HG02642 (cell line): ENCODE measurements around the gene GJB1.
A peak's percentile ranks its signal among the peaks of the same experiment; 100 is the strongest.
"Not testable (repeated sequence)": the region's sequence is repeated elsewhere in the genome, so short reads cannot be mapped to it uniquely, and the experiment has no call there.

Experiments
- ATAC-seq: cut with Tn5 transposase; IDR thresholded peaks from one replicate; pipeline ENCODE4 v1.9.1; 2021; ENCODE audit warnings: mild to moderate bottlenecking; ENCODE audit not compliant: unreplicated experiment, poor library complexity

Gene GJB1

DNA sequence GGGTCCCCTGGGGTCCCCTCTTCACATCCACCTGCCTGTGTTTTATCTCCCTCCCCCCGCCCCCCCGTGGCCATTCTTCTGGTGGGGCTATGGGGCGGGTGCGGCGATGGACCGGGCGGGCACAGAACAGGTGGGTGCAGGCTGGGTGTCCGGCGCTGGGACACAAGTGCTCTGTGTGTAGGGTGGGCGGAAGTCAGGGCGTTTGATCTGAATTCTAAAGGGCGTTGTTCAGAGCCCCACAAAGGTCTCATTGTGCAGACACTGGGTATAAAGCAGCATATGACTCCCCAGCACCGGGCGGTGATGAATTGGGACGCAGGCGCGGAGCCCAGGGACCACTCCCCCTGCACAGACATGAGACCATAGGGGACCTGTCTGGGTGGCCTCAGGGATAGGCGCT is at the start of gene GJB1:
TSS of gene GJB1 (plus strand) at position 296 of the 400 bp plus-strand sequence. CDS start 484 bp downstream, outside the sequence.
- ATAC-seq: no peak

DNA sequence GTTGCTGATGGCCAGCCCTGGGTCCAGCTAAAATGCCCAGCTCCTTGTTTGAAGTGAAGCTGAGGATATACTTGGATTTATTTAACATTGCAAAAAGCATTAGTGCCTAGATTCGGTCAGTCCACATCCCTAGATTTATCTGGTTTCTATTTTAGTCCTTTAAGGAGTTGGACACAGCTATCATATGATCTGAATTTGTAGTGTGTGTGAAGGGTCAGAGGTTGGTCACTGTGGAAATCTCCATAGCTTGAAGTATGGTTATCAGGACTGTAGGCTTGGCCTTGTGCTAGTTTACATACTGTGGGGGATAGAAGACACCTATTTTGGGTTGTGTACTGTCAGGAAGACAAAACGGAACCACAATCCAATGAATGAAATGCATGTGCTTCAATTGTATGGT is 49.6 kb upstream of the GJB1 start:
- ATAC-seq: no peak

DNA sequence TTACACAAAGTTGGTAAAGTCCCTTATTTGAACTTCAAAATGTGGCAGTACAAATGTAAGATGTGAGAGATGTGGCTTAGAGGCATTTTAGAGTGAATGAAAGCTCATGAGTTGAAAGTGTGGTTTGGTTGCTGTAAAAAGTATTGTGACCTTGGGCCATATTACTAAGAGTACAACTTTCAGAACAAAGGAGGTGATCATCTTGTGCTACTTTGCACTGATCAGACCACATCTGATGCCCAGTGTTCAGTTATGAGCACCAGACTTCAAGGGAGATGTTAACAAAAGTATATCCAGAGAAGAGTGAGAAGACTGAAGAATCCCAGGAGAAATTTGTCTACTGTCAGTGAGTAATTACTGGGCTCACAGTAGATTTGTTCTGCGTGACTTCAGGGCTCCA is 48.2 kb upstream of the GJB1 start:
- no peak for ATAC-seq

DNA sequence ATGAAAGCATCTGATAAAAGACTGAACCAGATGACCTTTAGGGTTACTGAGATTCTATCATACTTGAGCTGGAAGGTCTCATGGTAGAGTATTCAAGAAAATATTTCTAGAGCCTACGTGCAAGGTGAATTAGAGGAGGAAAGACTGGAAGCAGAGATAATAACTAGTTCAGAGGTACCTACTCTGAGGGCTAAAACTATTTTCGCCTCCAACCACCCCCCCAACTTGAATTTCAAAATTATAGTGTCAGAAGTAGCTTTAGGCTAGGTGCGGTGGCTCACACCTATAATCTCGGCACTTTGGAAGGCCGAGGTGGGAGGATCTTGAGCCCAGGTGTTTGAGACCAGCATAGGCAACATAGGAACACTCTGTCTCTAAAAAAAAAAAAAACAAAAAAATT is 47.5 kb upstream of the GJB1 start:
- ATAC-seq: no peak

DNA sequence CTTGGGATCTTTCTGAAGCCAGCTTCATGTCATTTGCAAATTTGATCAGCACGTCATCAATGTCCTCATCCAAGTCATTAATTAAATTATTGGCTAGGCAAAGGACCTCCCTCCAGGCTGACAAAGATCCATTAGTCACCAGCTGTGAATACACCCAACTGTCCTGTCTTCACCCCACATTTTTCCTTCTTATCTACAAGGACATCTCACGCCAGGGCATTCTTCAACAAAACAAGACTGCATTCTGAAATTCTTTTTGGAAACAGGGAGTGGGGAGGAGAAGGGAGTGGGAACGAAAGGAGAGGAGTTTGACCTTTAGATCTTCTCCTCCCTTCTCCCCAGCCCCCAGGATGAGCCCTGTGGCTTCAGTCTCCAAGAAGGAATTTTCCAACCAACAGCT is 45.7 kb upstream of the GJB1 start:
- no peak for ATAC-seq

DNA sequence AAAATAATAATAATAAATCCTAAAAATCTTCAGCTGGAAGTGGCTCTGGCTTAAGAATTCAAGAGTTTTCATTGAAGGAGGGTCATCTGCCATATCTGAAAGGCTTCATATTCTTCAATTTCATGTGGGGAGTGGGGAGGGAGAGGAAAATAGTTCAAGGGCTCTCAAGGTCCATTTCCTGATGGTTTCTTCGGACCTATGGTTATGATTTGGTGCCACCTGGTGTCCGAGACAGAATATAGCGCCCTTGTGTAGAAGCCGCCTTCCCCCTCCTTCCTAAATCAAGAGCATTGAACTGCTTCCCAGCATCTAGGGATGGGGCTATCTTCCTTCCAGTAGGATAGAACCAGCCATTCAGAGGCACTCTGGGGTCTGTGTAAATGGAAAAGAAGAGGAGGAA is 44.1 kb upstream of the GJB1 start:
- ATAC-seq: no peak

DNA sequence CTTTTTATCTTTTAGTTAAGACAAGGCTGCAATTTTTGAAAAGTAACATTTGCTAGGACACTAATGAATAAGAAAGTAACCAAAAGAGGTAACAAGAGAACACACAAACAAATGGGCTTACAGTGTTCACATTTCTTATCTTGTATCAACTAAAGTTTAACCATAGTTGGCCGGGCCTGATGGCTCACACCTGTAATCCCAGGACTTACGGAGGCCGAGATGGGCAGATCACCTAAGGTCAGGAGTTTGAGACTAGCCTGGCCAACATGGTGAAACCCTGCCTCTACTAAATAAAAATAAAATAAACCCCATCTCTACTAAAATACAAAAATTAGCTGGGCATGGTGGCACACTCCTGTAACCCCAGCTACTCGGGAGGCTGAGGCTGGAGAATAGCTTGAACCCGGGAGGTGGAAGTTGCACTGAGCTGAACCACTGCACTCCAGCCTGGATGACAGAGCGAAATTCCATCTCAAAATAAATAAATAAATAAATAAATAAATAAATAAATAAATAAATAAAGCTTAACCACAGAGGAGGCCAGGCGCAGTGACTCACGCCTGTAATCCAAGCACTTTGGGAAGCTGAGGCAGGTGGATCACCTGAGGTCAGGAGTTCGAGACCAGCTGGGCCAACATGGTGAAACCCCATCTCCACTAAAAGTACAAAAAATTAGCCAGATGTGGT is 42.3 kb upstream of the GJB1 start:
- ATAC-seq: not testable (repeated sequence)

DNA sequence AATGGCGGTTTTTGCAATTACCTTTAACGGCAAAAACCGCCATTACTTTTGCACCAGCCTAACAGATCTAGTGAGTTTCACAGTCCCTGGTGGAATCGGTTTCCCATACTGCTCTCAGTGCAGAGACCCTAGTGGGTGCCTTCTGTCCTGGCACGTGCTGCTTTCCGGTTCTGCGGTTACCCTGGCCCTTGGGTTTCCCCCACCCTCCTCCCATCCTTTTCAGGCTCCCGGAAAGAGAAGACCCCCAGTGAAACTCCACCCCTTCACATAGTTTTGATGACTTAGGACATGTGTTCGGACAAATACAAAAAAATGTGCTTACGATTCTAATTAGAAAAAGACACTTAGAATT is 41.5 kb upstream of the GJB1 start:
- ATAC-seq: peak; percentile 58

DNA sequence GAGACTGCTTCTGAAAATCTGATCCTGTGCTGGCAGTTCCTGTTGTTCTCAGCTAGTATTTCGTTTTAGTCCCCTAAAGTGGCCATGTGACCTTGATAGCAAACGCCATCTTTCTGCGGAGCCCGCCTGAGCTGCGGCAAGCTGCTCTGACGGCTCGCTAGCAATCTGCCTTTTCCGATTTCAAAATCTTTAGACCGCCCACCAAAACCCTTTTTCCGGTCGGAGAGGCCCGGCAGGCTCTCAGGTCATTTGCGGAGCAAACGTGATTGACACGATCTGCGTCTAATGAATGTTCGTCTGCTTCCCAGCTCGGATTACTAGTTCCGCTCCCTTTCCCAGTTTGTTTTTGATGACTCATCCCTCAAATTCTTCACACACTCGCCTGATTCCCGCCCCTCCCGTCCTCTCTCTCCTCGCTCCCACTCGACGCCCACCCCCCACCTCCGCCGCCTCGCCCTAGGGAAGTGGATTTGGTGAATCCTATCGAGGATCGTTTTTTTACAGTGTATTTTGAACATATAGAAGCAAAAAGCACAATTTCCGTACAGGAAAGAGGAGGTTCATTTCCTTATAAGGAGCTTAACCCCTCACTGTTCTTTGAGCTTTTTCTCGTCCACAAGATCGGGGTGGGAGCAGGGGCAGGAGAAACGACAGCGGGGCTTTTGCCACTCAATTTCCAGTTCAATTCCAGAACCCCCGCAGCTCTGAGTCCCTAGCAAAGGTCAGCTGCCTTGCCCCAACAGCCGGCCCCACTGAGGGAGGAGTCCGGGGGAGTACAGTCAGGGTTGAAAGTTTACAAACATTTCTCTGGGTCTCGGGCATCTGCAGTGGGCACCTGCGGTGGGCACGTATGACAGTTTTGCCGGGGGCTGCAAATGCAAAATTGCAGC is 40.9 kb upstream of the GJB1 start:
- ATAC-seq: peak; percentile 91

DNA sequence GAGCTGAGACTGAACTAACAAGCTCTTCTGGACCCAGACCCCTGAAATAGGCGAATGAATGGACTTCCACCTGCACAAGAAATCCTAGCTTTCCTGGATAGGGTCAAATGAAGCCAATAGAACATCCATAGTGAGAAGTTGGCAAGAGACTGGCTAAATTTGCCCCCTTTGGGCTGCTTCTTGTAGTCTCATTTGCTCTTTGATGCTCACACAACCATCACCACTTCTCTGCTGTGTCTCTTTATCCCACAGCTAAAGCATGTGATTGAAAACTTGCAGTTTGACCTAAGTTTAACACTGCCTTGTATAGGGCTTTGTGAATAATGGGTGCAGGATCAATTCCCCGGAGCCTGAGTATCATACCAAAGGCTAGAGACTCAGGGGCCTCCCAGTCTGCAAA is 40.2 kb upstream of the GJB1 start:
- no peak for ATAC-seq

DNA sequence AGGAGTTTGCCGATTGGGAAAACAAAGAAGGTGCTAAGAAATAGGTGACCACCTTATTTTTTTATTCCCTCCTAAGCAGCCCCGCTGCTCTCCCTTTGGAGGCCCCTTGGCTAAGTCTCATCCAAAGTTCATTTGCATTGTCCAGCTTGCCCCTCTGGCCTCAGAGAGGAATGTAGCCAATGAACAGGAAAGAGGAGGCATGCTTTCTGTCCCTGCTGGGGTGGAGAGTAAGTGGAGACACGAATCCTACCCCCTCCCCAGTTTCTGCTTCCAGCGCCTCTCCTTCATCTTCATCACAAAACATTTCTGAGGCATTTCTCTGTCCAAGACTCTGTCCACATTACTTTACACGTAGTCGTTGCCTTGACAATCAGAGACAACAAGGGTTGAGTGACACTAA is 39.7 kb upstream of the GJB1 start:
- no peak for ATAC-seq

DNA sequence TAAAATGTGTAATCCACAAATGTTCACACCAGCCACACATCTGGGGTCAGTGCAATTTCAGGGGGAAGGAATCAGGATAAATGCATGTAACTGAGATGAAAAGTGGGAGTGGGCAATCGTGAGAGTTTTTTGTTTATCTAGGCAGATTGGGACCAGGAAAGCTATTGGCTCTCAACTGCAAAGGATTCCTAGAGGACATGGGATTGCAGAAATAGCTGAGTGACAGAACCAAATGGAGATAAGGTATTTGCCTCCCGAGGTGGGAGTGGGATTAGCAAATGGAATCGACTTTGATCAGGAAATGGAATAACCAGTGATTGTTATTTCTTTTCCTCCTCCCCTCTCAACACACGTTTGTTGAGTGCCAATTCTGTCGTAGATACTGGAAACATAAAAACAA is 38.9 kb upstream of the GJB1 start:
- no peak for ATAC-seq

DNA sequence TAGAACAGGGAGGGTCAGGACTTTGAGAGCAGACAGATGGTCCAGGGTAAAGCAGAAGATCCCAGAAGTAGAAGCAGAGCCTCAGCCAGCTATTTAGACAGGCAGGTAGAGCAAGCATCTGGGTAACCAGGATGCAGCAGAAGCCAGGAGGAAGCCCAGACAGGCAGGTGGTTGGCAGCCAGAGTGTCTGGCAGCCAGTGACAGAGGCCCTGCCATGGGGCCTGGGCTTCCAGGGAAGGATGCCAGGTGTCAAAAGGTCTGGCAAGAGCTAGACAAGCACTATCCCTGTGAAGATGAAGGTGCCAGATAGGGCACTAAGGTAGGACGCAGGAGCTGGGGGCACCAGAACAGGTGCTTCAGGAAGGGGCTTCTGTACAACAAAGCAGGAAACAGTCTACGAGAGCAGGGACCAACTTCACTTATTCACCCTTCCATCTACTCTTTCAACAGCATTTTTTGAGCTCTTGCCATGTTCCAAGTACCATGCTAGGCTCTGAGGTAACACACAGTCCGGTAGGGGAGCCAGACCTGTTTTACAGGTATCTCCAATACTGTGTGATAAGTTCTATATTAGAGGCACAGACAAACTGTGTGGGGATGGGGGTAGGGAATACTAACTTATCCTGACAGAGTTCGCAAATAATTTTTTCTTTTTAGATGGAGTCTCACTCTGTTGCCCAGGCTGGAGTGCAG is 38.1 kb upstream of the GJB1 start:
- no peak for ATAC-seq

DNA sequence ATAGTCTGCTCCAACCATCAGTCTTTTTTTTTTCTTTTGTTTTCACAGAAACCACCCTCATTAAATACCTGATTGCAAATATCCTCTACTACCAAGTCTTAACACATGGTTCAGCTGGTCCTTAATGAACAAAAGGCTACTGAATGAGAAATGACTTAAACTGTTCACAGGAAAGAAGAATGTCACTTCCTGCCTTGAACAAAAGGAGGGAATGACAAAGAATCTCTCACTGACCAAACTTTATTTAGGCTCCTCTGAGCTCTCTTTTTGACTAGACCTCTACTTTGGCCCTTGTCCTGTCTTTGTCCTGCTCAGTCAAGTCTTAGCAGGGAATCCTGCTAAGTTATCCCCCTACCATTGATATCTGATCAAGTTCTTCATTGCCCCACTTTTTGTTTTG is 31.8 kb upstream of the GJB1 start:
- no peak for ATAC-seq

DNA sequence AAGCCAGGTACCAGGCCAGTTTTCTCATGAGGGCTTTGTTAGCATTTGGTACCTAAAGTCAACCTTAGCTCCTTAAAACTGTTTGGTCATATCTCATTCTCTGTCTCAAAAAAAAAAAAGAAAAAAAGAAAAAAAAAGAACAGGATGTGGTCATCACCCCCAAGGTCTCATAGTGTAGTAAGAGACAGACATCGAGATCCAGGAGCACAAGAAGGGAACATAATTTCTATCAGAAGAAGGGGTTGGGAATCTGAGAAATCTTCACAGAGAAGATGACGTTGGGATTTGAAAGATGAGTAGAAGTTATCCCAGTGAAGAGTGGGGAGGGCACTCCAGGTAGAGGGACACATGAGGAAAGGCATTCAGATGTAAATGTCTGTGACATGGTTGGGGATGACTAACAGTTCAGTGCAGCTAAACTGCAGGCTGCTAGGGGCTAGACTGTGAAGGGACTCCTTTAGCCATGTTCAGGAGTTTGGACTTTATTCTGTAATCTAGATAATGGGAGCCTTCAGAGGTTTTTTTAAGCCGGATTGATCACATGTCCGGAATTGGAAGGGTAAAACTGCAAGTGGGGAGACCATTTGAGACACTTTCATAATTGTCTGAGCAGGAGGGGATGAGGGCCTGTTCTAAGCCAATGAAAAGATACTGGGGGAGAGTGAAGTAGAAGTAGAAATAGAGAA is 26.9 kb upstream of the GJB1 start:
- no peak for ATAC-seq

DNA sequence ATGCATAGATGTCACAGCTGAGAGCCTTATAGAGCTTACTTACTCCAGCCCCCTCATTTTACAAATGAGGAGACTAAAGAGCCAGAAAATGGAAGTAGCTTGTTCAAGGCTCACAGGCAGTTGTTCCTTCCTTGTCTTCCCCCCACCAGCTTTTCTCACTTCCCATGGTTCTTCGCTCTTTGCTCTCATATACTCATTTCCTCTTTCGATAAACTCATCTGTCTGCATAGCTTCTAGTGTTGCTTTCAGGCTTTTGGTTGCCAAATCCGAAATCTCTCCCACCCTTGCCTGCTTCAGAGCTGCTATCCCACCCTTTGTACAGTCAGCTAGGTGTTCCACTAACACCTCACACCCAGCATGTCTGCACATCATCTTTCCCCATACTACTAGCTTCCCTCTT is 25.0 kb upstream of the GJB1 start:
- peak; percentile 84 for ATAC-seq

DNA sequence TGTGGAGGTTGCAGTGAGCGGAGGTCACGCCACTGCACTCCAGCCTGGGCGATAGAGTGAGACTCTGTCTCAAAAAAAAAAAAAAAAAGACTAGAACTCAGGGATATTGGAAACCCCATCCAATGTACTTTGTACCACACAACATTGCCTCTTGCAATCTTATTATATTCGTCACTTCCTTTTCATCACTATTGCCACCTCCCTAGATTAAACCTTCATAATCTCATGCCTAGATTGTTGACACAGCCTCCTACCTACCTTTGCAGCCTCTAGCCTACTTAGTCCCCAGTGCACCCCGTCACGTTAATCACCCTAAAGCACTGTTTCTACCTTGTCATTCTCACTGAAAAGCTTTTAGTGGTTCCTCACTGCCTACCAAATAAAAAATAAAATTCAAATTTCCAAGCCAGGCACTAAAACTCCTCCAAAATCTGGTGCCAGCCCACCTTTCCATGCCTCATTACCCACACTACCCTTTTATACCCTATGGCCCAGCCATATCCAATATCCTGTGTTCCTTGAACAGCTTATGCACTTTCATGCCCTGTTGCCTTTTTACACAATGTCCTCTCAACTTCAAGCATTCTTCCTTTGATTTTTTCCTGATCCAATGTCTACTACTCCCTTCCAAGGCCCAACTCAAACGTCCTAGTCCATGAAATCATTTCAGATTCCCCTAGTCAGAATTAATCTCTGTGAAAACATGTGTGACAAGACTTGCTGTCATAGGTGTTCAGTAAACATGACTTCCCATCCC is 23.6 kb upstream of the GJB1 start:
- ATAC-seq: no peak

DNA sequence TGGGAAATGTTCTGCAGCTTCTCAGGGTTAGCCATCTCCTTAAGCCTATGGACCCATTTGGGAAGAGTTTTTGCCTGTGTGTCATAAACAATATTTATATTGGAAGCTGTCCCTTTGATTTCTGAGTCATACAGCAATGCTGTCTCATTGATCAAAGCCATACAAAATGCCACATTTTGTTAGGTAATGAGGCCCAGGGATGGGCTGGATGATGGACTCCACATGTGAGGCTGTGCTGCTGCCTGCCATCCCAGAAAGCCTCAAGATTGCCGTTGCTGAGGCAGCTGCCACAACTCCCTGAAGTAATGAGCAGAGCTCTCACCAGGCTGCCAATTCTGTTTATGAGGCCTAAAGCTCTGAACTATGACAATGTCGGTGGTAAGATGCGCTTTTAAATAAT is 12.2 kb upstream of the GJB1 start:
- no peak for ATAC-seq

DNA sequence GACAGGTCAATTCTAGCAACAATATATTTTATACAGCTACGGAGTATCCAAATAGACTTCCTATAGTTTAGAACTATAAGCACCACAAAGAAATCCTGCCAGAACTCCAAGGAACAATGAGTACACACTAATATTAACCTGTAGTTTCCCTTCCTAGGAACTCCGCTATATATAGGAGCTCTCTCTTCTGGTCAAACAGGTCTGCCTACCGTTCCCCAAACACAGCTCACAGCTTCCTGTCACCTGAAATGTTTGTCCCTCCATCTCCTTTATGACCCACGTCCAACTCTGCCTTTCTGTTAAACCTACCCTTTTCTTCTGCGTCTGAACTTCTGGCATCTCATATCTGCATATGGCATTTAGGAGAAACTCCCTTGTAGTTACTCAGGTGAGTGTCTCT is 10.5 kb upstream of the GJB1 start:
- ATAC-seq: no peak

DNA sequence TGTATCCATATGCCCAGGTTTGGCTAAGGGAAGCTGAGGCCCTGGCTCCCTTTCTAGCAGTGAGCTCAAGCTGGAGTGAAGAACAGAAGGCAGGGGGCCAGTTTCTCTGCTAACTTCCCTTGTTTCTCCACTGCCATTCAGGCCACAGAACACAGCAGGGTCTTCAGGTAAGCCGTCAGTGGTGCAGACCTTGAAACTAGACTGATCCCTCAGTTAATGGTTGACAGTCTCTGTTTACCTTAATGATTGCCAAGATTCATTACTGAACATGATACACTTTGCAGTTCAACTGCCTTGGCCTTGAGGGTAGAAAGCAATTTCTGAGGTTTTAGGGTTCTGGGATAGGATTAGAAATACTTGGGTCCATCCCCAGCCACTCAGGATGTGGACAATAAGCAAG is 8.9 kb upstream of the GJB1 start:
- no peak for ATAC-seq
